ENCODE measurements around the gene CTTN. TPM values are rescaled to one million over a fixed set of nuclear protein-coding genes. Genes with fewer than 3 reads are reported as not detected.

CTTN gene
- 360 and 399 TPM in 2 replicates for total RNA-seq (2013; cell fraction: nucleolus; rRNA removed)
- 10.8 and 11.0 TPM in 2 replicates for total RNA-seq (2014; rRNA removed)
- total RNA-seq (2014; rRNA removed; fragmentation: Illumina TruSeq; extraction: Trizol), result 9.3 and 10.0 TPM in 2 replicates
- total RNA-seq (2021), result 12.5 and 14.3 TPM in 2 replicates
- 11.8 TPM for polyA plus RNA-seq (2011; ENCODE audit: low read depth)
- 37.8 and 37.9 TPM in 2 replicates for polyA plus RNA-seq (2011; rRNA removed)
- 28.5 and 29.7 TPM in 2 replicates for polyA plus RNA-seq (2011; cell fraction: cytosol; rRNA removed)
- polyA plus RNA-seq (2011; cell fraction: nucleus; rRNA removed), result 203 and 245 TPM in 2 replicates
- polyA plus RNA-seq (2012), result 20.7 and 24.8 TPM in 2 replicates
- polyA plus RNA-seq (2014; fragmentation: Illumina TruSeq; extraction: Trizol), result 8.7 and 12.5 TPM in 2 replicates
- polyA plus RNA-seq (2014; fragmentation: Nextera tagmentation; extraction: Ambion mirVana), result 1 to 10 TPM; 1.1 to 1.4 TPM
- polyA plus RNA-seq (2014; rRNA removed), result 11.8 and 12.6 TPM in 2 replicates
- 10 to 100 TPM; 16.8 to 18.1 TPM for polyA plus RNA-seq (2016; fragmentation: Nextera tagmentation; extraction: Ambion mirVana)
- polyA minus RNA-seq (2011; rRNA and poly(A)+ RNA removed), result 49.3 and 55.4 TPM in 2 replicates
- polyA minus RNA-seq (2011; cell fraction: cytosol; rRNA and poly(A)+ RNA removed), result 17.2 and 19.4 TPM in 2 replicates
- 57.9 and 82.0 TPM in 2 replicates for polyA minus RNA-seq (2011; cell fraction: nucleus; rRNA and poly(A)+ RNA removed)
- percentile 67 among the genes with signal in this experiment for Bru-seq, nascent RNA
- BruChase-seq, experiment 1, labeled RNA remaining after a 6-hour chase, result percentile 86 among the genes with signal in this experiment
- percentile 77 among the genes with signal in this experiment for BruChase-seq, experiment 2, labeled RNA remaining after a 2-hour chase
- long read RNA-seq, experiment 1, partial matches to known transcripts, result 0 of 17 reads
- long read RNA-seq, experiment 1, other reads (novel, unspliced or antisense), result 14 of 17 reads
- long read RNA-seq, experiment 2, partial matches to known transcripts, result 7 of 14 reads
- long read RNA-seq, experiment 2, other reads (novel, unspliced or antisense), result 6 of 14 reads

GRCh38 chr11:70397983-70398833, at the start of gene CTTN:
Gene CTTN (plus strand): TSS chr11:70398529. CDS start chr11:70407298, 8,769 bp downstream.
- H3K27me3 ChIP-seq (replicated peaks in 1 of 2; ENCODE audit: control insufficient read depth in 2 of 2, insufficient read depth in 2 of 2, low read length in 1 of 2), result no peaks in the 10 kb centered on the region
- H4K20me1 ChIP-seq (ENCODE audit: control insufficient read depth, insufficient read depth), result no peaks in the 10 kb centered on the region
- H3K36me3 ChIP-seq (ENCODE audit: control insufficient read depth in 2 of 2, insufficient read depth in 2 of 2, low read length in 1 of 2), result no peaks in the 10 kb centered on the region
- no peaks in the 10 kb centered on the region for H3K79me2 ChIP-seq (ENCODE audit: control insufficient read depth, insufficient read depth, low read length)
- WGBS (ENCODE audit: insufficient coverage, insufficient replicate concordance, low lambda C conversion rate, missing lambda C conversion rate), result under 1% methylated on average over 37 of the region's 93 CpGs
- POLR2A ChIA-PET, result interaction anchor here (0.6 to 1.0 kb wide), 6 partner anchors 10 to 1786 kb away, joined by 3 to 8 read pairs (median 4); no protein-coding TSS in a partner anchor
- peak within 1 kb of the TSS; percentile 70 for H3K4me3 ChIP-seq
- no peaks in the 10 kb centered on the region; the same call in 2 of the 3 replicates for H3K9me3 ChIP-seq (replicated peaks; ENCODE audit: control insufficient read depth, insufficient read depth, low read length)
- ATAC-seq, result peak; percentile 86
- peak within 1 kb of the TSS; percentile 31 for H2AFZ ChIP-seq (ENCODE audit: control insufficient read depth, low read depth, low read length)
- RAD21 ChIA-PET (ENCODE audit: unreplicated experiment), result interaction anchor here (0.8 kb wide), 1 partner anchor 72 kb away, joined by 4 read pairs; no protein-coding TSS in a partner anchor
- intact Hi-C loops (cut with micrococcal nuclease; ENCODE audit: unreplicated experiment), result no loop called here
- peak; percentile 24 for DNase-seq (ENCODE audit: low read depth, low spot score)
- BruUV-seq (replicated peaks), result no TSS peak
- H3K4me2 ChIP-seq (ENCODE audit: control insufficient read depth, insufficient read depth), result peak within 1 kb of the TSS; percentile 100
- in situ Hi-C loops (cut with MboI), result no loop called here
- no peak within 1 kb of the TSS for H3K27ac ChIP-seq (ENCODE audit: control insufficient read depth, insufficient read depth)
- SMC1A ChIA-PET (ENCODE audit: uncharacterized antibody, unreplicated experiment), result no interaction called here
- CTCF ChIA-PET, result interaction anchor here (0.6 to 0.8 kb wide), 2 partner anchors 285 to 417 kb away, joined by 3 read pairs; no protein-coding TSS in a partner anchor
- no peak for FAIRE-seq
- peaks cover 11% of the 10 kb centered on the region for H3K4me1 ChIP-seq (ENCODE audit: control insufficient read depth, insufficient read depth, low read length)
- H3K9ac ChIP-seq (ENCODE audit: control insufficient read depth, insufficient read depth, low read length), result peak within 1 kb of the TSS; percentile 37; the same call in 1 of the 2 replicates
- TF ChIP-seq E2F4 (IDR thresholded peaks at IDR 0.05; ENCODE audit: low read depth, low read length) (no peak), SIN3A (IDR thresholded peaks at IDR 0.05; ENCODE audit: low read depth, low read length) (0 out of 2 replicates have a peak, but pooled peaks have one; percentile 49), STAT1 (conservative IDR thresholded peaks at IDR 0.05) (no peak), USF2 (IDR thresholded peaks at IDR 0.05; ENCODE audit: borderline replicate concordance, low read depth, low read length) (no peak), NFIC (IDR thresholded peaks at IDR 0.05; ENCODE audit: low read depth, low read length) (peak; percentile 36; the same call in 1 of the 2 replicates), KDM1A (IDR thresholded peaks at IDR 0.05; ENCODE audit: borderline replicate concordance) (no peak), CBFB (IDR thresholded peaks at IDR 0.05; ENCODE audit: low read depth) (peak; percentile 85), BCLAF1 (IDR thresholded peaks at IDR 0.05) (no peak), ZBTB4 (CRISPR knock-in tag; IDR thresholded peaks at IDR 0.05) (no peak)
